Hippocampal formation (tissue), 2 donors: ENCODE measurements around the gene MBOAT7.

Source experiments
- DNase-seq, 2 donors: peaks; one replicate each; lab custom pipeline; 2025; lab: John Stamatoyannopoulos, UW

MBOAT7 gene

DNA sequence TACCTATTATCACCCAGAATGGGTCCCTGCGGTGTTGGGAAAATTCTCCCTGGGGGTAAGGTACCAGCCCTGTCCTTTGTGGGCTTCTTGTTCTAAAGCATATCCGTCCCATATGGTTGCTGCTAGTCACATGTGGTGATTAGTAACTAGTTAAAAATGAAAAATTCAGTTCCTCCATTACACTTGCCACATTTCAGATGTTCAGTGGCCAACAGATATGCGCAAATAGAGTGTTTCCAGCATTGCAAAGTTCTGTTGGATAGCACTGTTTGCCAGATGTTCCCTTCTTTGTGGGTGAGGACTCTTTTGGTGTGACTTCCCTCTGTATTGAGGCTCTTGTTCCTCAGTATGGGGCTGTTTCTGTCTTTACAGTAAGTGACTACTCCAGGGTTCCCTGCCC is 48.0 kb downstream of the MBOAT7 start:
- no peak for DNase-seq

DNA sequence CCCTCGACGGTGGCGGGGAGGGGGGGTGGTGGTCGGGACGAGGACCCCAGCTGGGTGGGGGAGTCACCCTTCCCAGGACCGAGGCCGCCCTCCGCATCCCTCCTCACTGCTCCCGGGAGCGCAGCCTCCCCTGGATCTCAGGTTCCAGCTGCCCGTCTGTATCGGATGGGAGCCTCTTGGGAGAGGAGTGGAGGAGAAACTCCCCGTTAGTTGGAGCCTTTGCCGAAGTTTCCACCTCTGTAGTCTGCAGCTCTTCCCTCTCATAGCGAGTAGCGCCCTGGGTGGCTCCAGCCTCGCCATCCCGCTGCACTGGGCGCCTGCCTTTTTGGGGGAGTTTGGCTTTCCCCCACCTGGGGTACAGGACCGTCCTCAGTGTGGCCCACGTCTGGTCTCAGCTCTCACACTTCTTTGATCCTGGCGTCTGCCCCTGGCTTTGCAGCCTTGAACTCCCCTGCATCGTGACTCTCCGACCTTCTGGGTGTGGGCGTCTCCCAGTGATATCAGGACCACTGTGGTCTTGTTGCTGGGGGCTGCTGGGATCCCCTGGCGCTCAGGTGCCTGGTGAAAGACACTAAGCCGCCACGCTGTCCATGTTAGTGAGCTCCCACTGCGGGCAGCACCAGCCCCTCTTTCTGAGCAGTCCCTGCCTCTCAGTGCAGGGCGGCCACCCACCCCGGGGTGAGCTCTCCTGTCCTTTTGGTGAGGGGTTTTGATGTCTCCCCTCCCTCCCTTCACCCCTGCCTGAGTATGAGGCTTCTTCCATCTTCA is 50.7 kb downstream of the MBOAT7 start:
- DNase-seq = no peak

DNA sequence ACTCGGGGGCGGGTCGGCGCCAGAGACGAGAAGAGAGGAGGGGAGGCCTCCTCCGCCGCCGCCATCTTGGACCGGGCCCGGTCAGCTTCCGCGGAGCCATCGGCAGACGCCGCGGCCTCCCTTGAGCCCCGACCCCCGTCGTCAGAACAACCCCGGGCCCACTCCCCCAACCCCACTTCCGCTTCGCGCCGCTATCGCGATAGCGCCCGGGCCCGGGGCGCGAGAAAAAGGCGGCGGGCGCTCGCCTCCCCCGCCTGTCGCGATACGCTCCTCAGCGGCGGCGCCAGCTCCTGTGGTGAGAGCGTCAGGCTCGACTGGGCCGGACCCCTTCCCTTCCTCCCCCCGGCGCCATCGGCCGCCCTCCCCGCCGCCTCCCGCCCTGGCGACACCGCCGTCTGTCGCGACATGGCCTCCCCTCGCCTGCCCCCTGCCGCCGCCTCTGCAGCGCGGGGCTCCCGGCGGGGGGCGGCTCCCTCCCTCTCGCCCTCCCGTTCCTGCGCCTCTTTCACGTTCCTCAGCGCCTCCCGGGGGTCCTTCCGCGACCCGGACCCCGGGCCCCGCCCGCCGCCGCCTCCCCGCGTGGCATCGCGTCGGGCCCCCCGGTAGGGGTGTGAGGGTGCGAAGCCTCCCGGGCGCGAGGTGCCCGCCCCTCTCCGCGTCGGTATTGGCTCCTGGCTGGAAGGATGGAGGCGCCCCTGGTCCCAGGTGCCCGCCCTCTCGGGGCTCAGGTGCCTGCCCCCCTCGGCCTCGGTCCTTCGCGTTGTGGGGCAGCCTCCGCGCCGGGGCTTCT is 51.5 kb downstream of the MBOAT7 start, which contains the start of gene CNOT3:
TSS of gene CNOT3 (plus strand) at position 64 of the 790 bp plus-strand sequence. CDS start 5,217 bp downstream, outside the sequence.
- no peak for DNase-seq

DNA sequence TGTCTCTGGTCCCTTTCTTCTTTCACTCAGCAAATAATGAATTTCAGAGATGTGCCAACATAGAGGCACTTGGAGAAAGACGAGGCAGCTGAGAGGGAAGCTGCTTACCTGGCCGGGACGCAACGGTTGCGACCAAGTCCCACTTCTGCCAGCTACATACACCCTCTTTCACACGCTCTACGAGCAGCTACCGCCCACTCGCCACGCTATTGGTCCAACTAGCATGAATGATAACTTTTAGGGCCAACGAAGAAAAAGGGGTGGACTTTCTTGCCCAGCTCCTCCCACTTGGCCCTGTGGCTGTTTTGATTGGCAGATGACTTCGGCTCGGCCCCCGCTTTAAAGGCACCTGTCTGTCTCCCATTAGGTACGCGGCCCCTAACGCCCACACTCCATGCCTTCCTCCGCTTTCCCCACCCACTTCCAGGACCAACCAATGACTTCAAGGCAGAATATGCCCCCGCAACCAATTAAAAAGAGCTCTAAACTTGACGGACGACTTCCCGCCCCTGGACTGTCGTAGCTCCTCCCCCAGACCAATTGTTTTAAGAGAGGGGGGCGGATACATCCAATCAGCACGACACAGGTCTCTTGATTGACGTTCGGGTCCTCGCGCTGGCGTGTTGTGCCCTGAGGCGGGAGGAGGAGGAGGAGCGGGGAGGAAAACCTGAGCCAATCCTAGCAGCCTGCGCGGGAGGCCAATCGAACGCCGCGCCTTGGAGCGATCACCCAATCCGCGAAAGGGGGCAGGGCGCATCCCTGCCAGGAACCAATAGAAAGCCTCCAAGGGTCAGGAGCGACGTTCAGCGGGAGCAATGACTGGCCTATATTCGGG is 52.3 kb downstream of the MBOAT7 start:
- peak; percentile 100 for DNase-seq

DNA sequence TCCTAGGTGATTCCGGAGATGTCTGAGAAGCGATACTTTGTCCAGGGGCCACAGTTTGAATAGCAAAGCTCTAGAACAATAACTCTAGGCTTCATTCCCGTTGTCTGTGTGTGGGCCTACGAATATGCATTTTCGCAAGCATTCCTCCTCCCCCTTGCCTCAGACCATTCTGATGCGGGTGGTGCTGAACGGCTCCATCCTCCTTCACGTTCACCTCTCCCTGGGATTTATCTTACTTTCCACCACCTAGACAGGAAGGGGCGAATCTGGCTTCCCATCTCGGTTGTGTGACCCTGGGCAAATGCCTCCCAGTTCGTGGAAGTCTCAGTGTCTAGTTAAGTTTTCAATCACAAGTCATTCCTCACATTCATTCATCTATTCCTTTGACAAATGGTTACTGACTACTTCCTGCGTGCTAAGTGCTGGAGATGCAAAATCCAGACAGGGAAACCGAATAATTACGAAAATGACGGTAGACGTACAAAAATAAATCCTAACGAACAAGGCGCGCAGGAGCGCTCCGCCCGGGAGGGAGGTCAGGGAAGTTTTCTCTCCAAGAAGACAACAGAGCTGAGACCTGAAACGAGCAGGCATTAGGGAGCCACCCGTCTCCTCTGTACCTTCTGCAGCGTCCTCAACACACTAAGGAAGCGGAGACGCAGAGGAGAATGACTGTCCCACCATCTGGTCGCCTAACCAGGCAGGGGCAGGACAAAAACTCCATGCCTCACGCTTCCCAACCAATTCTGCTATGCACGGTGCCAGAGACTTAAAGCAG is 53.1 kb downstream of the MBOAT7 start:
- no peak for DNase-seq

DNA sequence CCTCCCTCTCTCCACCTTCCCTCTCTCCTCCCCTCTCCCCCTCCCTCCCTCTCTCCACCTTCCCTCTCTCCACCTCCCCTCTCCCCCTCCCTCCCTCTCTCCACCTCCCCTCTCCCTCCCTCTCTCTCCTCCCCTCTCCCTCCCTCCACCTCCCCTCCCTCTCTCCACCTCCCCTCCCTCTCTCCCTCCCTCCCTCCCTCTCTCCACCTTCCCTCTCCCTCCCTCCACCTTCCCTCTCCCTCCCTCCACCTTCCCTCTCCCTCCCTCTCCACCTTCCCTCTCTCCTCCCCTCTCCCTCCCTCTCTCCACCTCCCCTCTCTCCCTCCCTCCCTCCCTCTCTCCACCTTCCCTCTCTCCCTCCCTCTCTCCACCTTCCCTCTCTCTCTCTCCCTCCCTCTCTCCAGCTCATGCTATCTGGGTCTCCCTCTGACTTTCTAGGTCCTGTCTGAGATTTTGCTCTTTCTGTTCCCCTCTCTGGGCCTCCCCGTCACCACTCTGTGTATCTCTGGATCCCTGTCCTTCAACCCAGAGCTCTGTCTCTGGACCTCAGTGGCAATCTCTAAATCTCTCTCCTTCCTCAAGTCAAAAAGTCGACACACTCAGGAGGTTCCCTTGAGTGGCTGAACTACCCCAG is 55.3 kb downstream of the MBOAT7 start:
- DNase-seq = no peak

DNA sequence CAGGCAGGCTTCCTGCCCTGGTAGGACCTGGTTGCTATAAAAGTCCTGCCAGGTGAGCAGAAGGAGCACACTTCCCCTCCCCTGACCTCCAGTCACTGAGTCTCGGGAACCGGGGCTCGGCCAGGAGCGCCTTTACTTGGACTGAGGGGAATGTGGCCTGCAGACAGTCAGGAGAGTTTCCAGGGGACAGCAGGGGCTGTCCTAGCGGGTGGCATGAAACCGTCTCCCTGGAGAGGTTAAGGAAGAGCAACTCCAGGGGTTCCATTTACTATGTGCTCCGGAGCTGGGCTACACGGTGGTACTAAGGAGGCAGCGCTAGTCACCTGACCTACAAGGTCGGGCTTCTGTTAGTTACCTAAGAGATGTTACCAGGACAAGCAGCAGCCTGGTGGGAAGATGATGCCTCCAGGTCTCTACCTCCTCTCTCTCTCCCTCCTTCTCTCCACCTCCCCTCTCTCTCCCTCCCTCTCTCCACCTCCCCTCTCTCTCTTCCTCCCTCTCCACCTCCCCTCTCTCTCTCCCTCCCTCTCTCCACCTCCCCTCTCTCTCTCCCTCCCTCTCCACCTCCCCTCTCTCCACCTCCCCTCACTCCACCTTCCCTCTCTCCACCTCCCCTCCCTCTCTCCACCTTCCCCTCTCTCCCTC is 55.9 kb downstream of the MBOAT7 start:
- no peak for DNase-seq

DNA sequence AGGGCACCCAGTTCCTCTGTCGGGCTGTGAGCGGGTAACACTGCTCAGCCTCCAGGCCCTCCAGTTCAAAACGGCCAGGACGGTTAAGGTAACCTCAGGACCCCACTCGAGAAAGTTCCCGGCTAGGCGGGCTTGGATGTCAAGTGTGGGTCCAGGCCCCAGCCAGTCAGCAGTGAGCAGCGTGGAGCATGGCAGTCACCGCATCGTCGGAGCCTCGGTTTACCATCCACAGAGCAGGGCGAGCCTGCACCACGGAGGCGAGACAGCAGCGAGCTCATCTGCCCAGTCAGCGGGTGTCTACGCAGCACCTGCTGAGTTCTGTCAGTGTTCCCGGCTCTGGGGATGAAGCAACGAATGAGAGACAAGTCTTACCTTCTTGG is 59.8 kb downstream of the MBOAT7 start:
- no peak for DNase-seq

DNA sequence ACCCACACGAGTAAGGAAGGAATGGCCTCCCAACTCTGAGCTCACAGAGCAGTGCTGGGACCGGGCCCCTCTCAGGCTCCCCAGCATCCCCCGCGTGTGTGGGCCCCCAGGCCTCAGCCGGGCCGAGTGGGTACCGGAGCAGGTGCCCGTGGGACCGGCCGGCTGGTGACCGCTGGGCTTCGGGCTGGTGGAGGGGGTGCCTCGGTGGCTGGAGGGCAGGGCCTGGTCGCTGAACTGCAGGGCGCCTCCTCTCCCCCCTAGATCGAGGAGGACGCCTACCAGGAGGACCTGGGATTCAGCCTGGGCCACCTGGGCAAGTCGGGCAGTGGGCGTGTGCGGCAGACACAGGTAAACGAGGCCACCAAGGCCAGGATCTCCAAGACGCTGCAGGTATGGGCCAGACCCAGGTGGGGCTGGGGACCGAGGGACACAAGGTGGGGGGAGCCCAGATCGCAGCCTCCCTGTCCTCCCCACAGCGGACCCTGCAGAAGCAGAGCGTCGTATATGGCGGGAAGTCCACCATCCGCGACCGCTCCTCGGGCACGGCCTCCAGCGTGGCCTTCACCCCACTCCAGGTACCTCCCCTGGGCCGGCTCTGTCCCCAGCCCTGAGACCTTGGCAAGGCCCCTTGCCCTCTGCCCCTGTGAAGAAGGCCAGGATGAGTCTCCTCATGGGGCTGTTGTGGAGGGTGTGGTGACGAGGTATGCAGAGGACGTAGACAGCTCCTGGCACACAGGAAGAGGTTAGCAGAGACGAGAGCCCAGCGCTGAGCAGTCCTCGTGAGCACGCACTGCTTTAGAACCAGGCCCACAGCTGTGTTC is 60.4 kb downstream of the MBOAT7 start:
- no peak for DNase-seq

DNA sequence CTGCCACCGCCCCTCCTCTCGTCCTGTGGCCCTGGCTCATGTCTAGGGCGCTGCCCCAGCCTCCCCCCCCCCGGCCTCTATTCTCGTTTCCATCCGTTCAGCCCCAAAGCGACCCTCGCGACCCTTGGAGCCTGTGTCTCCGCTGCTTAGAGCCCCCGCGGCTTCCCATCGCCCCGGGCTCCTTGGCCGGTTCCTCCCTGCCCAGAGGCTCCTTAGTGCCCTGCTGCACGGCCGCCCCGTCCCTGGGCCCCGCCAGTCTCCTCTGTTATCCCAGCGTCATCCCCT is 61.0 kb downstream of the MBOAT7 start:
- no peak for DNase-seq

DNA sequence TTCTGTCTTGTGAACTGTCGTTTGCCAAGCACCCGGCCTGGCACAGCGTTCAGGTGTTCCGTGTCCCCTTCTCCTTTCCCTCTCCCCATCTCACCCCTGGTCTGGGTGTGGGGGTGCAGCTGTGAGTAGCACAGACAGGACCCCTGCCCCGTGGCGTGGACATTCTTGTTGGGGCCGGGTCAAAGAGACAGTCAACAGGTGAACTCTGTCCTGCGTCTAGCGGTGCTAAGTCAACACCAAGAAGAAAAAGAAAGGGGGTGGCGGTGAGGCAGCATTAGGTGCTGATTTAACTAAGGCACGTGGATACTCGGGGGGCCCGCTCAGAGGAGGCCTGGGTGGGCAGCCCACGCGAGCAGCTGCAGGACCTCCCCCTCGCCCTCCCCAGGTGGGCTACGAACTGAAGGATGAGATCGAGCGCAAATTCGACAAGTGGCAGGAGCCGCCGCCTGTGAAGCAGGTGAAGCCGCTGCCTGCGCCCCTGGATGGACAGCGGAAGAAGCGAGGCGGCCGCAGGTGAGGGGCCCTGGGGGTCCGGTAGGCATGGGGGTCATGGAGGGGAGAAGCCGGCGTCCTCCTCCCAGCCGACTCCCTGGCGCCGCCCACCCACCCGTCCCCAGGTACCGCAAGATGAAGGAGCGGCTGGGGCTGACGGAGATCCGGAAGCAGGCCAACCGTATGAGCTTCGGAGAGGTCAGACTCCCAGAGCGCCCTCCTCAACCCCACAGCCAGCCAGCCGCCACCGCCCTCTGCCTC is 61.5 kb downstream of the MBOAT7 start:
- DNase-seq = no peak

DNA sequence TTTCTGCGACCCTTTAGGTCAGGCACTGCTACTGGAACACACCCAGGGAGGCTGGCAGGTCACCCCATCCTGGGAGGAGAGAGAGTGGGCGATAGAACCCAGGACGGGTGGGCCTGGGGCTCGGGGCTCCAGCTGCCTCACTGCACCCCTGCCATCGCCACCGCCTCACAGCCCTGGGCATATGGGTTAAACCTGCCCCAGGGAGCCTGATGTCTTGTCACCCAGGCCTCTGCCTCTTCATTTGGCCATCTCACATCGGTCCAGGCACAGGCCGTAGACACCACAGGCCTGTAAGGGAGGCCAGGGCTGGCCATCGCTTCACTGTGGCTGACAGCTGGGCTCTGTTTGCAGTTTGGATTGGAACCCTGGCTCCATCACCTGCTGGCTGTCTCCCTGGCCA is 63.7 kb downstream of the MBOAT7 start:
- no peak for DNase-seq

DNA sequence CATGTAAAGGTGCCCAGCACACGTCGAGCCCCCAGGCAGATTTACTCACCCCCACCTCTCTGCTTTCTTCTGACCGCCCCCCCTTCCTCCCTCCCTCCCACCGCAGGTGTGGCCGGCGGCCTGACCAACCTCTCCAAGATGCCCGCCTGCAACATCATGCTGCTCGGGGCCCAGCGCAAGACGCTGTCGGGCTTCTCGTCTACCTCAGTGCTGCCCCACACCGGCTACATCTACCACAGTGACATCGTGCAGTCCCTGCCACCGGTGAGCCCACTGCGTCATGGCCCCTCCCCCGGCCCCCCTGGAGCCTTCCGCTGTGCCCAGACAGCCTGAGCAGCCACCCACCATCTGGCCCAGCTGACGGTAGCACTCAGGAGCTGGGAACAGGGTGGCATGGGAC is 65.0 kb downstream of the MBOAT7 start:
- DNase-seq = no peak

DNA sequence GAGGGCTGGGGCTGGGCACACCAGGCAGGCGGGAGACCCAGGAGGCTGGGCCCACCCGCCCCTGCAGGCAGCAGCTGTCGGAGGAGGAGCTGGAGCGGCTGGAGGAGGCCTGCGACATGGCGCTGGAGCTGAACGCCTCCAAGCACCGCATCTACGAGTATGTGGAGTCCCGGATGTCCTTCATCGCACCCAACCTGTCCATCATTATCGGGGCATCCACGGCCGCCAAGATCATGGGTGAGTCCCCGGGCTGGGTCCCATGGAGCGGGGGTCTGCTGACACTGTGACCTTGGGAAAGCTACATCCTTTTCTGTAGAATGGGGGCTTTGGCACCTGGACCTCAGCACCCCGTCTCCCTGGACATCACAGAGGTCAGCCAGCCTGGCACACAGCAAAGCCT is 65.7 kb downstream of the MBOAT7 start:
- DNase-seq = no peak
